HG02642 (cell line): ENCODE data around the gene JOSD1.

Experiments
- ATAC-seq: cut with Tn5 transposase; IDR thresholded peaks from one replicate; pipeline ENCODE4 v1.9.1; 2021; ENCODE audit warnings: mild to moderate bottlenecking; ENCODE audit not compliant: unreplicated experiment, poor library complexity

JOSD1 gene

GRCh38 chr22:38715852-38716251 lies 15.1 kb upstream of the JOSD1 start:
- ATAC-seq = no peak

- ATAC-seq = no peak
Observed at GRCh38 chr22:38715176-38715764, 14.5 kb upstream of the JOSD1 start.

- ATAC-seq = no peak
Observed at GRCh38 chr22:38713921-38714320, 13.2 kb upstream of the JOSD1 start.

- ATAC-seq = no peak
Observed at GRCh38 chr22:38712486-38713207, 11.9 kb upstream of the JOSD1 start.

- ATAC-seq = no peak
Observed at GRCh38 chr22:38710866-38711265, 10.1 kb upstream of the JOSD1 start.

- ATAC-seq = no peak
Observed at GRCh38 chr22:38710351-38710750, 9.6 kb upstream of the JOSD1 start.

GRCh38 chr22:38709306-38709705 lies 8.6 kb upstream of the JOSD1 start:
- no peak for ATAC-seq

GRCh38 chr22:38707984-38708383 lies 7.2 kb upstream of the JOSD1 start:
- ATAC-seq = no peak

GRCh38 chr22:38707346-38707745 lies 6.6 kb upstream of the JOSD1 start:
- no peak for ATAC-seq

- ATAC-seq = no peak
Observed at GRCh38 chr22:38706901-38707195, 6.1 kb upstream of the JOSD1 start.

GRCh38 chr22:38706101-38706900 lies 5.6 kb upstream of the JOSD1 start:
- ATAC-seq = peak; percentile 10

GRCh38 chr22:38705235-38706100 lies 4.7 kb upstream of the JOSD1 start, which contains the start of gene GTPBP1:
GTPBP1 (plus strand) TSS chr22:38705944; CDS start chr22:38705956, 12 bp downstream.
- peak; percentile 76 for ATAC-seq

GRCh38 chr22:38704654-38705234 lies 4.0 kb upstream of the JOSD1 start:
- no peak for ATAC-seq

- no peak for ATAC-seq
Observed at GRCh38 chr22:38700270-38700788, 414 bp downstream of the JOSD1 start.

- no peak for ATAC-seq
Observed at GRCh38 chr22:38699784-38700183, 959 bp downstream of the JOSD1 start.

- ATAC-seq = no peak
Observed at GRCh38 chr22:38699143-38699542, 1.6 kb downstream of the JOSD1 start.

GRCh38 chr22:38698407-38699094 lies 2.2 kb downstream of the JOSD1 start:
- no peak for ATAC-seq

GRCh38 chr22:38697425-38698089 lies 3.2 kb downstream of the JOSD1 start:
- ATAC-seq = no peak
